Measurements from ENCODE around the gene MTMR2. TPM values are rescaled to one million over a fixed set of nuclear protein-coding genes. Genes with fewer than 3 reads are reported as not detected.

Gene MTMR2
- total RNA-seq, 4 donors from 2014 or later, result 14.7 to 35.2 (median 18.4) TPM

DNA sequence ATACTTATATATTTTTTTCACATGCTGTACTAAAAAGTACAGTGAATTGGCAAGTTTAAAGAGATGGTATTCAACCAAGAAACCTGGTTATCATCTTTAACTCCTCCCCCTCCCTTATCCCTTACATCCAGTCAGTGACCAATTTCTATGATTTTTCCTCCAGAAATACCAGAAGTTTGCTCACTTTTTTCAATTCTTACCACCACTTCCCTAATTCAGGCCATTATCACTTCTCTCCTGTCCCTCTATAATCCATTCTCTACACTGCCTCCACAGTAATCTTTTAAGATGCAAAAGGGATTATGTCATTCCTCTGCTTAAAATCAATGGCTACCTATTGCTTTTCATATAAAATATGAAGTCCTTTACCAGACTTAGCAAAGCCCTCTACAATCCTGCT, 70.8 kb downstream of the MTMR2 start:
- peaks cover 0 to 7% (median 2%) of the 10 kb centered on the region in 4 donors for H3K36me3 ChIP-seq
- intact Hi-C loops (cut with DNase I; ENCODE audit: low total_unique reads) (no loop called here), in situ Hi-C loops (cut with MboI; ENCODE audit: low pct_ligation_motif_present in 1 of 4, low pct_unique_long_range_greater_than_20kb in 1 of 4, low sequenced_read_pairs in 3 of 4) (no loop called here)
- no peaks in the 10 kb centered on the region for H3K9me3 ChIP-seq
- TF ChIP-seq EP300 (IDR thresholded peaks at IDR 0.05; ENCODE audit: low read depth) (no peak), POLR2AphosphoS5 (IDR thresholded peaks at IDR 0.05) (no peak)
- no peaks in the 10 kb centered on the region for H3K4me1 ChIP-seq
- H3K27me3 ChIP-seq, result no peaks in the 10 kb centered on the region
- no peak overlapping the region for H3K4me3 ChIP-seq
- H3K27ac ChIP-seq, result no peak overlapping the region
- no peak for DNase-seq

DNA sequence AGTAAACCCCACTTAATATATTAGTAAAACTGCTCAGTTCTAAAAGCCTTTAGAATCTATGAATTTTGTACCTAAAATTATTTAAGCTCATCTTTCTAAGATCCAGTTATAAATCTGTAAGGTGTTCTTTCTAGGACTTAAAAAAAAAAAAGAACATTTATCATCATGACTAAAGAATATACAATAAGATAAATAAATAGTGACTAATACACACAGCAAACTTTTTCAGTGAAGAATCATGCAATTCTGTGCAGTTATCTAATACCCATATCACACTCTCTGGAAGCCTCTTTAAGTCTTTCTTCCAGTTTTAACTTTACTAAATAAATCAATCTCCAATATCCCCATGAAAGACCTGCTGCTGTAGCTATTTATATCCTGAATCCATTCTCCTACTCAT, 73.8 kb downstream of the MTMR2 start:
- DNase-seq, result no peak
- H3K4me1 ChIP-seq, result no peaks in the 10 kb centered on the region
- H3K9me3 ChIP-seq, result no peaks in the 10 kb centered on the region
- intact Hi-C loops (cut with DNase I; ENCODE audit: low total_unique reads), result no loop called here
- no peak overlapping the region for H3K4me3 ChIP-seq
- no peak overlapping the region for H3K27ac ChIP-seq
- in situ Hi-C loops (cut with MboI; ENCODE audit: low pct_ligation_motif_present in 1 of 4, low pct_unique_long_range_greater_than_20kb in 1 of 4, low sequenced_read_pairs in 3 of 4), result no loop called here
- TF ChIP-seq POLR2A (IDR thresholded peaks at IDR 0.05) (no peak), POLR2AphosphoS5 (IDR thresholded peaks at IDR 0.05) (no peak), EP300 (IDR thresholded peaks at IDR 0.05; ENCODE audit: low read depth) (no peak)
- TF ChIP-seq, protein P1, sequence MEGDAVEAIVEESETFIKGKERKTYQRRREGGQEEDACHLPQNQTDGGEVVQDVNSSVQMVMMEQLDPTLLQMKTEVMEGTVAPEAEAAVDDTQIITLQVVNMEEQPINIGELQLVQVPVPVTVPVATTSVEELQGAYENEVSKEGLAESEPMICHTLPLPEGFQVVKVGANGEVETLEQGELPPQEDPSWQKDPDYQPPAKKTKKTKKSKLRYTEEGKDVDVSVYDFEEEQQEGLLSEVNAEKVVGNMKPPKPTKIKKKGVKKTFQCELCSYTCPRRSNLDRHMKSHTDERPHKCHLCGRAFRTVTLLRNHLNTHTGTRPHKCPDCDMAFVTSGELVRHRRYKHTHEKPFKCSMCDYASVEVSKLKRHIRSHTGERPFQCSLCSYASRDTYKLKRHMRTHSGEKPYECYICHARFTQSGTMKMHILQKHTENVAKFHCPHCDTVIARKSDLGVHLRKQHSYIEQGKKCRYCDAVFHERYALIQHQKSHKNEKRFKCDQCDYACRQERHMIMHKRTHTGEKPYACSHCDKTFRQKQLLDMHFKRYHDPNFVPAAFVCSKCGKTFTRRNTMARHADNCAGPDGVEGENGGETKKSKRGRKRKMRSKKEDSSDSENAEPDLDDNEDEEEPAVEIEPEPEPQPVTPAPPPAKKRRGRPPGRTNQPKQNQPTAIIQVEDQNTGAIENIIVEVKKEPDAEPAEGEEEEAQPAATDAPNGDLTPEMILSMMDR (IDR thresholded peaks at IDR 0.05), result no peak
- H3K36me3 ChIP-seq, result no peaks in the 10 kb centered on the region
- no peaks in the 10 kb centered on the region for H3K27me3 ChIP-seq

DNA sequence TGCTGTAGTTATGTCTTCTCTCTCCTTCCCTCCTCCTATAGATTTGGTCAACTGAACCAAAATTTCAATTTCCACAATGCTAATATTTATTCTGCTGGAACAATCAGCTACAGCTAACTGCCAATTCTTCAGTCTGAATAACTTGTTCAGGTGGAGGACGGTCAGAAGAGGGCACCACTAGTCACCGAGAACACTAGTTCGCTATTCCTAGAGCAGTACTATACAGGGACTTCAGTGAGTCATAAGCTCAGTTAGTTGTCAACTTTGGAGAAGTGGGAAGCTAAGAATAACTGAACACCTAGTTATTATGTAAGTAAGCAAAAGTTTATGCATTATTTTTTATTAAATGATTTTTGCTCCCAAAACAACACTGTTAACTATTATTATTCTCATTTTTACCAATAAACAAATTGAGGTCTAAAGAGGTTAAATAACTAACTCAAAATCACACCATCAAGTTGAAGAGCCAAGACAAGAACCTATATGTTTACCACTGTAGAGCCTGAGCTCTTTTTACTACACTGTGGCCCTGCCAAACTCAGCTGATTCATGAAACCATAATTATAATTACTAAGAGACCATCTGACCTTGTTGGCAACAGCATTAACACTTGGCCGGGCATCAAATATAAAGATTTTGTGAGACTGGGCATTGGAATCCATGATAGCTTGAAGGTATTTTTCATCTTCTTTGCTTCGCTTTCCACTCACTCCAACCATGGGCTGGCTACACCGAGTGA, 74.7 kb downstream of the MTMR2 start:
- Histone ChIP-seq H3K27me3 (no peaks in the 10 kb centered on the region), H3K27ac (no peak overlapping the region), H3K4me3 (no peak overlapping the region), H3K9me3 (no peaks in the 10 kb centered on the region), H3K36me3 (peaks cover 0 to 2% (median 0%) of the 10 kb centered on the region in 4 donors), H3K4me1 (no peaks in the 10 kb centered on the region)
- in situ Hi-C loops (cut with MboI; ENCODE audit: low pct_ligation_motif_present in 1 of 4, low pct_unique_long_range_greater_than_20kb in 1 of 4, low sequenced_read_pairs in 3 of 4) (loop anchor here (25.0 kb wide), 2 partner anchors 513 to 538 kb away; partner anchors contain the start of genes CCDC82 (in 1 of the 4) and JRKL (in 1 of the 4)), intact Hi-C loops (cut with DNase I; ENCODE audit: low total_unique reads) (no loop called here)
- TF ChIP-seq POLR2A (IDR thresholded peaks at IDR 0.05) (no peak), POLR2AphosphoS5 (IDR thresholded peaks at IDR 0.05) (no peak), EP300 (IDR thresholded peaks at IDR 0.05; ENCODE audit: low read depth) (no peak)
- TF ChIP-seq, protein P1 (IDR thresholded peaks at IDR 0.05), result peak in 4 of 5 experiments; percentile 26 to 38 (median 32)
- peak; percentile 44 for DNase-seq
- 66 to 73% methylated on average over 6 of the region's 6 CpGs for WGBS, 2 donors (ENCODE audit: low coverage in 1 of 2)

DNA sequence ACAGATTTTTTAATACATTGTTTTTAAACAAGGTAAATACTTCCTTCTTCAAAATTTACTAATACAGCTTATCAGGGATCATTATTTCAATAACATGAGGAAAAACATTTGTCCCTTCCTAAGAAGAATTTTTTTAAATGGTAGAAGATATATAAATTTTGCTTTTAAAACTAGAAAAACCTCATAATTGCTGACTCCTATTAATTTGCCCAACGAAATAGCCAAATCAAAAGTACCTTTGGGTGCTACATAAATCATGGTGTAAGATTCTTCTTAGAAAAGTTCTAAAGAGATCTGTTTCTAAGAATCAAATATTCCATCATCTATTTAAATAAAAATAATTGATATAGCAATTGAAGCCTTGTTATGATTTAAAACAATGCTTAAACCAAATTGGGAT, 78.7 kb downstream of the MTMR2 start:
- 96% methylated on average over 1 of the region's 1 CpG for WGBS, 2 donors (ENCODE audit: low coverage in 1 of 2)
- Histone ChIP-seq H3K4me1 (no peaks in the 10 kb centered on the region), H3K4me3 (no peak overlapping the region), H3K36me3 (peaks cover 0 to 4% (median under 1%) of the 10 kb centered on the region in 4 donors), H3K9me3 (no peaks in the 10 kb centered on the region), H3K27ac (no peak overlapping the region), H3K27me3 (no peaks in the 10 kb centered on the region)
- DNase-seq, result no peak
- TF ChIP-seq, protein P1 (IDR thresholded peaks at IDR 0.05), result no peak
- TF ChIP-seq POLR2AphosphoS5 (IDR thresholded peaks at IDR 0.05), result no peak
- no peak for TF ChIP-seq POLR2A (IDR thresholded peaks at IDR 0.05)
- in situ Hi-C loops (cut with MboI; ENCODE audit: low pct_ligation_motif_present in 1 of 4, low pct_unique_long_range_greater_than_20kb in 1 of 4, low sequenced_read_pairs in 3 of 4), result loop anchor here (25.0 kb wide), 2 partner anchors 517 to 542 kb away; partner anchors contain the start of genes CCDC82 (in 1 of the 4) and JRKL (in 1 of the 4)
- intact Hi-C loops (cut with DNase I; ENCODE audit: low total_unique reads), result no loop called here

Data from transverse colon (tissue), 4 donors.